Adipocyte (in vitro differentiated cells): Measurements from ENCODE around the gene APBA2.

ENCODE experiments used
- DNase-seq: peaks from one replicate; pipeline ENCODE4 v3.0.0-alpha.2; 2015; ENCODE audit warnings: low read depth
- H3K27me3 ChIP-seq: replicated peaks from 2 replicates; pipeline ENCODE4 v1.7.0; 2013; ENCODE audit warnings: mild to moderate bottlenecking, low read length, moderate library complexity; ENCODE audit not compliant: control insufficient read depth, insufficient read depth
- H3K36me3 ChIP-seq: 2 replicates; pipeline ENCODE4 v1.7.0; 2013; ENCODE audit warnings: low read length, mild to moderate bottlenecking, moderate library complexity; ENCODE audit not compliant: control insufficient read depth, insufficient read depth, severe bottlenecking
- H3K4me1 ChIP-seq: 2 replicates; pipeline ENCODE4 v1.7.0; 2013; ENCODE audit warnings: mild to moderate bottlenecking, low read length, moderate library complexity; ENCODE audit not compliant: control insufficient read depth, insufficient read depth
- H3K4me3 ChIP-seq: 2 replicates; pipeline ENCODE4 v1.7.0; 2013; ENCODE audit warnings: mild to moderate bottlenecking, low read length, moderate library complexity
- H3K9ac ChIP-seq: 2 replicates; pipeline ENCODE4 v1.7.0; 2013; ENCODE audit warnings: mild to moderate bottlenecking, low read length, moderate library complexity
- H3K9me3 ChIP-seq: 2 replicates; pipeline ENCODE4 v1.7.0; 2013; ENCODE audit warnings: mild to moderate bottlenecking, low read length, moderate library complexity; ENCODE audit not compliant: control insufficient read depth

APBA2 gene

DNA sequence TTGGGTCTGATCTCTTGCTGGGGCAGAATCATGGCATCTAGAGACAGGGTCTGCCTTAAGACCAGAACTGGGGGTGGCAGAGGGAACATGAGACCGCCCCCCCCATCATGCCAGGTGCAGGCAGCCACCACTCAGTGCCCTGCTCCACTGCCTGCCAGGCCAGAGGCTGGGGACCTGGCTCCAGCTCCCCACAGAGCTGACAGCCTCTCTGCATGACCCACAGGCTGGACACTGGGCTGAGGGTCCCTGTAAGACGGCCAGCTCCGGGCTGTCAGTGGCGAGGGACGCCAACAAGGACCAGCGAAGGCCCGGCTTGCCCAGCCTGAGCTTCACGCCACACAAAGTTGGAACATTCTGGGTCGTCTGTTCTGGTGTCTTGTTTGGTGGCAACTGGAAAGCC is 238.2 kb downstream of the APBA2 start:
- Histone ChIP-seq H3K36me3 (no peaks in the 10 kb centered on the region), H3K27me3 (peaks cover 18% of the 10 kb centered on the region), H3K9me3 (no peaks in the 10 kb centered on the region), H3K9ac (no peak overlapping the region), H3K4me1 (no peaks in the 10 kb centered on the region), H3K4me3 (no peak overlapping the region)
- no peak for DNase-seq

DNA sequence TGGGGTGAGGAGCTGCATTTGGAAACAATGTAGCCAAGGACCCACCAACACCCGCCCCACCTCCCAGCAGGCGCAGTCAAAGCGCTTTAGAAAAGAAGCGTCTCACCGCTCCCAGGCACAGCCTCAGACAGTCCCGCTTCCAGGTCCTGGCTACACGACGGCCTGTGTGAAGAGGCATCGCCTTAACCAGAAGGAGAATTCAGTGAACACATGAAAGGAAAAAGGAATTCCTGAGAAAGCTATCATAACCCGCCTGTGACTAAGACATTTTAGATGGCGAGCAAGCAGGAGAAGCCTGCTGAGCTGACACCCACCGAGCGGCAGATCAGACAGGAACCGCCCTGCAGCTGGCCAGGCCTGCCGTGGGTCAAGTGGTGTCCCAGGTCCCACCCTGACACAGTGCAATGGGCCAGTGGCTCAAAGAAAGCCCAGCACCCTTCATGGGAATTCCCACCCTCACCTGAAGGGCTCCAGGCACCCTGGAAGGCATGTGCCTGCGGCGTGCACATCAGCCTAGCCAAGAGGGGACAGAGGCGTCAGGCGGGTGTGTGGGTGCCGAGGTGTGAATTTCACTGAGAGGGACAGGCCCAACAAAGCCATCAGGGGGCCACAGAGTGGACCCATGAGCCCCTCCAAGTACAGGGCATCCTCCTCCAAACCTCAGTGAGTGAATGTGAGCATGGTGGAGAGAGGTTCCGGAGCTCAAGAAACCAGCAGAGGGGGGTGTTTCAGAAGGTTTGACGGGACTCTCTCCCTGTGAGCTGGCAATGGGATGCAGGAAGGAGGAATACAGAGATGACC is 239.0 kb downstream of the APBA2 start:
- no peaks in the 10 kb centered on the region for H3K9me3 ChIP-seq
- H3K4me1 ChIP-seq: no peaks in the 10 kb centered on the region
- no peak overlapping the region for H3K9ac ChIP-seq
- no peaks in the 10 kb centered on the region for H3K36me3 ChIP-seq
- peak; percentile 21 for DNase-seq
- H3K27me3 ChIP-seq: peaks cover 22% of the 10 kb centered on the region
- H3K4me3 ChIP-seq: no peak overlapping the region

- H3K4me3 ChIP-seq: no peak overlapping the region
- H3K4me1 ChIP-seq: no peaks in the 10 kb centered on the region
- H3K36me3 ChIP-seq: no peaks in the 10 kb centered on the region
- no peaks in the 10 kb centered on the region for H3K9me3 ChIP-seq
- peaks cover 30% of the 10 kb centered on the region for H3K27me3 ChIP-seq
- DNase-seq: no peak
- no peak overlapping the region for H3K9ac ChIP-seq
Measured at GRCh38 chr15:29125382-29126207, 239.8 kb downstream of the APBA2 start.

- no peak overlapping the region for H3K4me3 ChIP-seq
- no peak overlapping the region for H3K9ac ChIP-seq
- no peak for DNase-seq
- H3K36me3 ChIP-seq: no peaks in the 10 kb centered on the region
- H3K27me3 ChIP-seq: peaks cover 33% of the 10 kb centered on the region
- H3K9me3 ChIP-seq: no peaks in the 10 kb centered on the region
- no peaks in the 10 kb centered on the region for H3K4me1 ChIP-seq
Measured at GRCh38 chr15:29126208-29126536, 240.4 kb downstream of the APBA2 start.

DNA sequence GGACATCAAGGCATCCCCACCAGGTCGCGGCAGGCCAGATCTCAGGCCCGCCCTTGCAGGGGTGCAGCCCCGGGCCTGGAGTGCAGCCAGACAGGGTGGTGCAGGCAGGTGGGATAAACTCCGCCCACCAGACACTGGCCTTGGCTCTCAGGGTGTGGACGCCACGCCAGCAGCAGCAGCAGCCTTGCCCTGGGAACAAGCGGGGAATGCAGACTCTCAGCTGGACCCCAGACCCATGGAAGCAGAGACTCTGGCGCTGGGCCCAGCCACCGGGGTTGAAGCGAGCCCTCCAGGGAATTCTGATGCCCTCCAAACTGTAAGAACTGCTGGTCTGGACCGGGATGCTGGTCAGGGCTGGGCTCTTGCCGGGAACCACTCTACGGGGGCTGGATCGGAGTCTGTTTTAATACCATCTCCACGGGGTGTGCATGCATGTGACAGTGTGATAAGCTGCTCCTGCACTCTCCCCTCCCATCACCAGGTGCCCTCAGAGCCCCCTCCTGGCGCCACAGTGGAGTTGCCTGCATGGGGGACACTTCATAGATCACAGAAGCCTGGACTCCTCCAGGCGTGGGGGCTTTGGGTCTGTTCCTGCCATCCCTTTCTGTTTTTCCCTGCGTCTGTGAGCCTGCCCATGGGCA is 241.2 kb downstream of the APBA2 start:
- H3K9ac ChIP-seq: no peak overlapping the region
- H3K4me1 ChIP-seq: no peaks in the 10 kb centered on the region
- H3K27me3 ChIP-seq: peaks cover 30% of the 10 kb centered on the region
- no peaks in the 10 kb centered on the region for H3K36me3 ChIP-seq
- DNase-seq: no peak
- no peak overlapping the region for H3K4me3 ChIP-seq
- no peaks in the 10 kb centered on the region for H3K9me3 ChIP-seq

DNA sequence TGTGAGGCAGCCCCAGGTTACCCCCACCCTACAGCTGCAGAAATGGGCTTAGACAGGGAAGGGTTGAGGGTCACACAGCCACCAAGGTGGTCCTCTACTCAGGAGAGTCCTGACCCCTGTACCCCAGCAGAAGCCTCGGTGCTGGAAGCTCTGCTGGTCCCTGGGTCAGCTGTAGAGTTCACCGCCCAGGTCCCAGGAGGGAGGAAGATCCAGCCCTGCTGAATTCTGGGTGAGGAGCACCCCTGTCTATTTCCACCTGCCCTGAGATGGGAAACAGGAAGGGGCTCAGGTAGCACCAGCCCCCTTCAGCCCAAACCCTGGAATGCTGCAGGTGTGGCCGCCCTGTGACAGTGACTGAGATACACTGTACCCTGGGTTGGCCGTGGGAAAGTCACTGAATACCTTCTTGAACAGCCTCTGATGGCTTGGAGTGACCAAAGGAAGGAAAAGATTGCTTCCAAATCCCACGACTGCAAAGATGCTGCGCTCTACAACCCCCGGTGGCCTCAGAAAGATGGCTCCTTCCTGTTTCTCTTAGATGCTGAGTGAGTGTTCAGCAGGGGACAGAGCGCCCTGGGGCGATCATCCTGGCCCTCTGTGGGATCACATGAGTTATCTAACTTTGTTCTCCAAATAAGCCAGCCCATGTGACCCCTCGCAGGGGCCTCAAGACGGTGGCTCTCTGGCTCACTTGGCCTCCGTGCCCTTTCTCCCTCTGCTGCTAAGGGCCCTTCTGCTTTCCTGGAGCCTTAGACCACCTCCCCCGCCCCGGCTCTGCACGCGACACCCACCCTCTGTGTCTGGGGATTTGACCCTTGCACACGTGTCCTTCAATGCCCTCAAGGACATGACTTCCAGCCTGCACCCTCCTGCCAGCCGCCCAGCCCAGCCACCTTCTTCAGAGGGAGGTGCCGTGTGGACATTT is 242.0 kb downstream of the APBA2 start:
- Histone ChIP-seq H3K36me3 (no peaks in the 10 kb centered on the region), H3K27me3 (peaks cover 28% of the 10 kb centered on the region), H3K4me3 (no peak overlapping the region), H3K9ac (no peak overlapping the region), H3K4me1 (no peaks in the 10 kb centered on the region), H3K9me3 (no peaks in the 10 kb centered on the region)
- DNase-seq: no peak

DNA sequence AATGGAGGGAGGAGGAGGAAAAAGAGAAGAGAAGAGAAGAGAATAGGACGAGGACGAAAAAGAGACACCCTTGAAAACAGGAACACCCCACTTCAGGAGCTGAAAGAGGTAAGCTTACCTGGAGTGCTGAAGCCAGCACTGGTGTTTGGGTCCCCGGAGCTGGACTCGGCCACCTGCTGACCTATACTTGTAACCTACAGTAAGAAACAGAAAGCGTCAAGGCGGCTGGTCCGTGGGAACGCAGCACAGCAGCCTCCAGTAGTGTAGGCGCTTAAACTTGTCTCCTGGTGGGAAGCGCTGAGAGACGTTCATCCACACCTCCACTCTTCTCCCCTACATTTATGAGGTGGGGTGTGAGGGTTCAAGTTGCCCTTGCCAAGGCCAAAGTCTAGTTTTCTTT is 242.9 kb downstream of the APBA2 start:
- Histone ChIP-seq H3K27me3 (peaks cover 28% of the 10 kb centered on the region), H3K36me3 (no peaks in the 10 kb centered on the region), H3K4me3 (no peak overlapping the region), H3K9ac (no peak overlapping the region), H3K9me3 (no peaks in the 10 kb centered on the region), H3K4me1 (no peaks in the 10 kb centered on the region)
- no peak for DNase-seq

DNA sequence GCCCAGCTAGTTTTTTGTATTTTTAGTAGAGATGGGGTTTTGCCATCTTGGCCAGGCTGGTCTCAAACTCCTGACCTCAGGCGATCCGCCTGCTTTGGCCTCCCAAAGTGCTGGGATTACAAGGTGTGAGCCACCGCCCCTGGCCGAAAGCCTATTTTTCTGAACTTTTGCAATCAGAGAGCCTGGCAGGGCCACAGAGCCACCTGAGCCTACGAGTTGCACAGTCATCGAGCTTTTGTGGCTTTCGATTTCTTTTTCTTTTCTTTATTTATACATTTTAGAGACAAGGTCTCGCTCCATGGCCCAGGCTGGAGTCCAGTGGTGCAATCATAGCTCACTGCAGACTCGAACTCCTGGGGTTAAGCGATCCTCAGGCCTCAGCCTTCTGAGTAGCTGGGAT is 243.4 kb downstream of the APBA2 start:
- H3K27me3 ChIP-seq: peaks cover 28% of the 10 kb centered on the region
- H3K9ac ChIP-seq: no peak overlapping the region
- H3K9me3 ChIP-seq: no peaks in the 10 kb centered on the region
- H3K4me1 ChIP-seq: no peaks in the 10 kb centered on the region
- H3K4me3 ChIP-seq: no peak overlapping the region
- H3K36me3 ChIP-seq: no peaks in the 10 kb centered on the region
- DNase-seq: no peak

DNA sequence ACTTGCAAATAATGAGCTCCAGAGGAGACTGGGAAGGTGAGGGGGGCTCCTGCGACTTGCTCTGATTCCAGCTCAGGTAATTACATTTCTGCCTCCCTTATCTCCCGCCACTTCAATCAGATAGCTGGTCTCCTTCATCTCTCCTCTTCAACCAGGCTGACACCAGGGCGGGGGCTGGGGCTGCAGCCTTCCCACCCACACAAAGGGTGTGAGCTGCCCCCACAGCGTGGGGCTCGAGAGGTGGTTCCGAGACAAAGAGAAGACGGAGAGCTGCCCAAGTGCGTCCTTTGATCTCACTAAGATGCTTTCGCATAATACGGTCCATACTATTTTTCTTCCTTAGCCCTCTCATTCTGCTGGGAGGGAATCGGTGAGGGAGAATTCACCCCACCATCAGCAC is 244.2 kb downstream of the APBA2 start:
- H3K36me3 ChIP-seq: no peaks in the 10 kb centered on the region
- H3K4me3 ChIP-seq: no peak overlapping the region
- H3K9ac ChIP-seq: no peak overlapping the region
- H3K27me3 ChIP-seq: peaks cover 28% of the 10 kb centered on the region
- H3K9me3 ChIP-seq: no peaks in the 10 kb centered on the region
- no peak for DNase-seq
- H3K4me1 ChIP-seq: no peaks in the 10 kb centered on the region

- Histone ChIP-seq H3K4me3 (no peak overlapping the region), H3K36me3 (no peaks in the 10 kb centered on the region), H3K9ac (no peak overlapping the region), H3K4me1 (no peaks in the 10 kb centered on the region), H3K9me3 (no peaks in the 10 kb centered on the region), H3K27me3 (peaks cover 28% of the 10 kb centered on the region)
- no peak for DNase-seq
Measured at GRCh38 chr15:29130476-29130875, 244.7 kb downstream of the APBA2 start.
